CD4-positive, alpha-beta T cell treated with Interleukin-6 for 4 hours (primary cell): ENCODE data around the gene TEX13C.
"Not testable (repeated sequence)": the region's sequence is repeated elsewhere in the genome, so short reads cannot be mapped to it uniquely, and the experiment has no call there.

ENCODE experiments used
- DNase-seq: peaks from one replicate; pipeline ENCODE4 v3.0.0-alpha.2; 2020; ENCODE audit warnings: mixed read lengths

The TEX13C gene

DNA sequence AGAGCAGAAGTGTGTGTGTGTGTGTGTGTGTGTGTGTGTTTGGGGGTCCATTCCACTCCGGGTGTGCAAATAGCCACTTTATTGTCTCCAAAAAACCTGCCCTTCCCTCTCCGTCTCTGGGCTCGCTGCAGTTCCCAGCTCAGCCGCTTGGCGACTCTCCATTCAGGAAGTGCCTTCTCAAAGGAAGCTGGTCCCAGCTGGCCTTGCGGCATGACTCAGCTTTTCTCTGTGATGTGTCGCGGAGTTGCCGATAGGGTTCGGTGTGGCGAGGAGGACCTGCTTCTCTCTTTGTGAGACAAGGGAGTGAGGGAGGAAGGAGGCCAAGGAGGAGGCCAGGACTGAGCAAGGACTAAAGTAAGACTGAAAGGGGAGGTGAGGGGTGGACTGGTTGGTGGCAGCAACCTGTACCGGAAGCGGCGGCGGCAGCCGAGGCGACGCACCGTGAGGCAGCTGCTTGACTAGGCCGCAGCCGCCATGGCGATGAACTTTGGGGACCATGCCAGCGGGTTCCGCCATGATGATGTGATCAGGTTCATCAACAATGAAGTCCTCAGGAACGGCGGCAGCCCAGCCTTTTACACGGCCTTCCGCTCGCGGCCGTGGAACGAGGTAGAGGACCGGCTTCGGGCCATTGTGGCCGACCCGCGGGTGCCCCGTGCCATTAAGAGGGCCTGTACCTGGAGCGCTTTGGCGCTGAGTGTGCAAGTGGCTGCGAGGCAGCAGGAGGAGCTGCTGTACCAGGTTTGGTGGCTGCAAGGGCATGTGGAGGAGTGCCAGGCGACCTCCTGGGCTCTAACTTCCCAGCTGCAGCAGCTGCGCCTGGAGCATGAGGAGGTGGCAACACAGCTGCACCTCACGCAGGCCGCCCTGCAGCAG is at the start of gene TEX13C:
Gene TEX13C, plus strand, starts transcription at position 226 of the 876 bp plus-strand sequence. Its CDS starts 249 bp downstream, at position 475.
- DNase-seq, result no peak

- no peak for DNase-seq
These were observed 32.4 kb upstream of the TEX13C start for GRCh38 chrX:125287282-125287681.

DNA sequence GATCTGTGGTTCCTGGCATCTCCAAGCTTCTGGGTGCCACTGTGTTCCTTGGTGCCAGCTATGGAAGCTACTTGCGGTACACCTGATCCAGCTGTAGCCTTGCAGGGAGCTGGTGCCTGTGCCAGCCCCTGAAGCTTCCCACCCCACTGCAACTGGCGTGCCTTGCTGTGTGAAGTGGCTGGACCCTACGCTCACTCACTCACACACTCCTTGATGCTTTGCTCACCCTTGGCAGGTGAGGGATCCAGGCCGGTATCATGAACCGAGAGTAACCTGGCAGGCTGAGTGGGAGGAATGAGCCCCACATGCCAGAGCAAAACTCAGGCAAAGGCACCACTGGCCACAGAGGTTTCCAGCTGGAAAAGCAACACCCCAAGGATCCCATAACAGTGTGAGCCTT is 31.3 kb upstream of the TEX13C start:
- no peak for DNase-seq

DNA sequence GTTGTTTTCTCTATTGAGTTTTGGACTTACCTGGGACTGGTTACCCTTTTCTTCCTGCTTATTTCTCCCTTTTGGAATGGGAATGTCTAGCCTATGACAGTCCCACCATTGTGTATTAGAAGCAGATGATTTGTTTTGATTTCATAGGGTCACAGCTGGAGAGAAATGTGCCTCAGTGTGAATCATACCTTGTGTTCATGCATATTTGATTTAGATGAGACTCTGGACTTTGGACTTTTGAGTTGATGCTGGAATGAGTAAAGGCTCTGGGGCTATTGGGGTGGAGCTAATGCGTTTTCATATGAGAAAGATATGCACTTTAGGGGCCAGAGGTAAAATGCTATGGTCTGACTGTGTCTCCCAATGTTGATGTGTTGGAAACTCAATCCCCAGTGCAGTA is 30.5 kb upstream of the TEX13C start:
- DNase-seq, result no peak

DNA sequence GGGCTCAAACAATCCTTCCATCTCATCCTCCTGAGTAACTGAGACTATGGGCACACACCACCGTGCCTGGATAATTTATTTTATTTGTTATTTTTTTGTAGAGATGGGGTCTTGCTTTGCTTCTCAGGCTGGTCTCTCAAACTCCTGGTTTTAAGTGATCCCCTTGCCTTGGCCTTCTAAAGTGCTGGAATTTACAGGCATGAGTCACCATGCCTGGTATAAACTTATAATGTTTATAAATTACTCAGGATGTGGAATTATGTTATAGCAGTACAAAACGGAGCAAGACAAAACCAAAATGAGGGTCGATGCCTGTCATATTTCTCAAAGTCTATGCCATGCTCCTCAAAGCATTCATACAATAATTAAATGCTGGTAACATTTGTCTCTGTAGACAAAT is 29.8 kb upstream of the TEX13C start:
- DNase-seq, result no peak

- DNase-seq, result no peak
These were observed 28.5 kb upstream of the TEX13C start for GRCh38 chrX:125291124-125291523.

DNA sequence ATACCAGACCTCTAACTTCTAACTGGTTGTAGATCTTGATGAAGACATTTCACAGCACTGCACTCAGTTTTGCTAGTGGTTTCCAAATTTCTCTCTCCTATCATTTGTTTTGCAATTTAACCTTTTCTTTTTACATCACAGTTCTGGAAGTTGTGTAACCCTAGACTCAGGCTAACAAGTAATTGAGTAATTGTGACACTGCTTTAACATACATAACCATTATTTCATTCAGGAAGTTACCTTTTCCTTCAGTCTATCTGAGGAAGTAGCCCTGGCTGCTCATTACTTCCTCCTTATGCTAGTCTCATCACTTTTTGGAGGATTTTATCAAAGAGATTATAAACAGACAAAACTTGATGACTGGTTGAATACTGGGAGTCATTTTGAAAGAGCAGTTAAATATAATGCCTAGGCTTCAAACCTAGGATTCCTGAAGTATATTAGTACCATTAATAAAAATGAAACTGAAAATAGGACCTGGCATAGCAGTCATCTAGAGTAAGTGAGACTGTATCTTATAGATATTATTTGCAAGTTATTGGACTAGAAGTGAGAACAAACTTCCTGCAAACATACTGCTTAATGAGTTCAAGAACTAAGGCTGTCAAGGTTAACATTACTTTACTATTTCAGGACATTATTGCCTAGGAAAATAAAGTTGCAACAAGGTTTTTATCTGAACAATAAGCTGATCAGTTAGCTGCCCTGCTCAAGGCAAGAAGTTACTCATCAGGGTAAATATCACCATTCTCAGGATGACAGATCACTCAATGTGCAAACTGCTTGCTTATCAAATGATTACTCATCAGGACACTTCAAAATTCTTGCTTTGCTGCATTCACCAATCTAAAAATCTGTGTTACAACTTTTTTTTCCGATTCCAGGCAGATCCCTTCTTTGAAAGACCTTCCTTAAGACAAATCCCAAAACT is 25.6 kb upstream of the TEX13C start:
- no peak for DNase-seq

GRCh38 chrX:125295337-125295736 is 24.3 kb upstream of the TEX13C start:
- DNase-seq, result no peak

DNA sequence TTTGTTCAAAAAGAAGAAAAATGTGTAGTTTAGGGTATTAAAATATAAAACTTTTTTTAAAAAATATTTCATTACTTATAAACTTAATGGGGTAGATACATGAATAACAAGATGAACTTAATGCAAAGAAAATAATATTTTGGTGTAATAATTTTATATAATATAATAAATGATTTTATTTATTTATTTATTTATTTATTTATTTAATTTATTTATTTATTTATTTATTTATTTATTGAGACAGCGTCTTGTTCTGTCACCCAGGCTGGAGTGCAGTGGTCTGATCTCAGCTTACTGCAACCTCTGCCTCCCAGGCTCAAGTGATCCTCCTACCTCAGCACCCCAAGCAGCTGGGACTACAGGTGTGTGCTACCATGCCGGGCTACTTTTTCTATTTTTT is 20.8 kb upstream of the TEX13C start:
- DNase-seq, result no peak

GRCh38 chrX:125306335-125306866 is 13.3 kb upstream of the TEX13C start:
- no peak for DNase-seq

DNA sequence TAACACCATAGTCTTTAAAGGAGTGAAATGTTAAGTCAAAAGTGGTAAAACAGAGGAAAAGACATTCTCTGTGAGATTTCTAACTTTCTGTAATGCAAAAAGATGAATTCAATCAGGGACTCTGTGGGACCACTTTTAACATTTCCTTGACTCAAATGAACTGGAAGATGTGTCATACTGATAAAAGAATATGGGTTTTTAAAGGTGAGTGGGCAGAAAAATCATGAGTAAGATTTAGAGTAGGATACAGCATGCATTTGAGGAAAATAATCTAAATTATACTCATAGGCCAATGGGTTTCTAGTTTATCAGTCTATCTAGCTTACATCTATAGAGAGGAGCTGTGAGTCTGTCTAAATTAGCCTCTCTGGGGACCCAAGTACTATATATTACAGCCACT is 11.0 kb upstream of the TEX13C start:
- no peak for DNase-seq

GRCh38 chrX:125319166-125319565 is 505 bp upstream of the TEX13C start:
- DNase-seq, result not testable (repeated sequence)

GRCh38 chrX:125322431-125322830 is 2.8 kb downstream of the TEX13C start:
- DNase-seq, result no peak

GRCh38 chrX:125326599-125326998 is 6.9 kb downstream of the TEX13C start:
- no peak for DNase-seq

DNA sequence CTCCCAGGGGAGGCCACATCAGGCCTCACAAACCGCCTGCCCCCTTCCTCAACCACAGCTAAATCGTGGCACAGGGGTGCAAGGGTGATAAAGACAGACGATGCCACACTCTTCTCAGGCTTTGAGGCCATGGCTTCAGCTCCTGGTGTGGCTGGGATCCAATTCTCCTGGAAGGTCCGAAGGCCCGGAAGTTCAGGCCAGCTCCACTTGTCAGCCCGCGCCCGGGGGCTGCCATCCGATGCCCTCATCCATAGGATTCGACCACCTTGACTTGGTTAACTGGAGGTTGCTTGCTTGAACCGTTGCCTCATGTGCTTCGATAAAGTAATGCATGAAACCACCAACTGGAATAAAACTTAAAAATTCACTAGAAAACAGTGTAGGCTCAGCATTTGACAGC is 8.2 kb downstream of the TEX13C start:
- DNase-seq, result no peak

DNA sequence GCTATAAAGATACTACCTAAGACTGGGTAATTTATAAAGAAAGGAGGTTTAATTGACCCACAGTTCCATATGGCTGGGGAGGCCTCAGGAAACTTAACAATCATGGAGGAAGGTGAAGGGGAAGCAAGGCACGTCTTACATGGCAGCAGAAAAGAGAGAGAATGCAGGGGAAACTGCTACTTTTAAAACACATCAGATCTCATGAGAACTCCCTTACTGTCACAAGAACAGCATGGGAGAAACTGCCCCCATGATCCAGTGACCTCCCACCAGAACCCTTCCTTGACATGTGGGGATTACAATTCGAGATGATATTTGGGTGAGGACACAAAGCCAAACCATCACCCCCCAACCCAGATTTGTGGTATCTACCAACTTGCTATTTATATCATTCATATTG is 13.9 kb downstream of the TEX13C start:
- no peak for DNase-seq

DNA sequence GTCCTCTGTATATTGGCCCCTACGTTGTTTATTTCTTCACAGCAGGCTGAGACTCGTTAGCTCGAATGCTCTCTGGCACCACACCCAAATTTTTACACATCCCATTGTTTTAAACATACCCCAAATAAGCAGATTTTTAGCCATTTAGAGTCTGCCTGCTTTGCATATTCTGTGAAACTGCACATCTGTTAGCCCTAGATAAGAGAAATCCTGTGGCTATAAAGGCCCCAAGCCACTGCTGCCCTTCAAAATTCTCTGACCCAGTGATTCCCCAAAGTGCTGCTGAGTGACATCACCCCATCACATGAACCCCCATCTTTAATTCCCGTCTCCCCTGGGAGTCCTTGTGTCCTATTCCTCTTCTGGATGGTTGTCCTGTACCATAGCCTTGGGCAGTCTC is 20.8 kb downstream of the TEX13C start:
- DNase-seq, result no peak

DNA sequence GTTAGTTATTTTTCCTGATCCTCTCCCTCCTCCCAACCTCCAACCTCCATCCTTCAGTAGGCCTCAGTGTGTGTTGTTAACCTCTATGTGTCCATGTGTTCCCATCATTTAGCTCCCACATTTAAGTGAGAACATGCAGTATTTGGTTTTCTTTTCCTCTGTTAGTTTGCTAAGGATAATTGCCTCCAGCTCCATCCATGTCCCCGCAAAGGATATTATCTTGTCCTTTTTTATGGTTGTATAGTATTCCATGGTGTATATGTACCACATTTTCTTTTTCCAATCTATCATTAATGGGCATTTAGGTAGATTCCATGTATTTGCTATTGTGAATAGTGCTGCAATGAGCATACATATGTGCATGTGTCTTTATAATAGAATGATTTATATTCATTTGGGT is 54.5 kb downstream of the TEX13C start:
- DNase-seq, result no peak
